Stimulated activated CD4-positive, alpha-beta T cell treated with anti-CD3 and anti-CD28 coated beads, Interleukin-4, amount 100 ng/mL, for 4 hours (primary cell): ENCODE measurements around the gene DIAPH2.
"Not testable (repeated sequence)": the region's sequence is repeated elsewhere in the genome, so short reads cannot be mapped to it uniquely, and the experiment has no call there.

Source experiments
- DNase-seq, 2 experiments: peaks; one replicate each; pipeline ENCODE4 v3.0.0-alpha.2; 2020

DIAPH2 gene

DNA sequence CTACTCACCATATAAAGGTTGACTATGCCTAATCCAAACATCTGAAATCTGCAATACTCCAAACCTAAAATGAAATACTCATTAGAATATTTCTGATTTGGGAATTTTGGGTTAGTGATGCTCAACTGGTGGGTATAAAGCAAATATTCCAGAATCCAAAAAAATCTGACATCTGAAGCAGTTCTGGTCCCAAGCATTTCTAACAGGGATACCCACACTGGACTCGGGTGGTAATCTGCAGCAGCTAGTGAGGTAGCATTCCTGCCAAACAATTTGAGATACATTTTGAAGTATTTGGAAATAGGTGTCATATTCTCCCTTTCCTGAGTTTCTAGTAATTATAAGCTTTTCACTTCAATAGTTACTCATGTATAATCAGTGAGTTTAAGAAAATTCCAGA, 149.5 kb downstream of the DIAPH2 start:
- DNase-seq = no peak

- DNase-seq = no peak
Observed at GRCh38 chrX:96835660-96836289, 151.1 kb downstream of the DIAPH2 start.

DNA sequence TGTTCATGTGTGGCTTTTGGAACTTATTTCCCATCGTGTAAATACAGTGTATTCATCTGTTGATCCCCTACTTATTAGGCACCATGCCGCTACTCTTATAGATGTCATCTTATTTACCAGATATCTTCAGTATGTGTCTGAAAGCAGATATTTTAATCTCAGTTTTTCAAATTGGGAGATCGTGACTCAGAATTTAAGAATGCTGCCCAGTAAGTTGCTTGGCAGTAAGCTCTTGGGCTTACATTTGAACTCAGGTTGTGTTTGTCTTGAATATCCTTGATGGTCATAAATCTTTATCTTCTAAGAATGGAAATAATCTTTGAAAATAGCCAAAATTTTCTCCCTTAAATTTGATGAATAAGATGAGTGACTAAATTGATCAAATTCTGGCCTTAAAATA, 153.2 kb downstream of the DIAPH2 start:
- no peak for DNase-seq

DNA sequence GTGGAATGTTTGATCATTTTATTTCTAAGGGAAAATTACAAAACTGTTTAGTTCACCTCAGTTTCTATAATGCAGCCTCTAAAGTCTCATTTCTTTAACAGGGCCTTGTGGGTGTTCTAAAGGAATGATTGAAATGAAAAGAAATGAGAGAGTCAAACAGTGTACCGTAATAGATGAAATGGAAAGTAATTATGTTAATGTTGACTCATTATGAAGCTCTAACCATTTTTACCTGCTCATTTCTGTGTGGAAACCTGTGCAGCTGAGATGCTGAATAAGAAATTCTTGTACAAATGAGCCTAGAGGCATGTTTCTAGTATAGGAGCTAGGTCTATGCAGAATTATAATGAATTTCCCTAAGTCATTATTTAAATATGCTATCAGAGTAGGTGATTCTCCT, 153.9 kb downstream of the DIAPH2 start:
- DNase-seq = no peak

DNA sequence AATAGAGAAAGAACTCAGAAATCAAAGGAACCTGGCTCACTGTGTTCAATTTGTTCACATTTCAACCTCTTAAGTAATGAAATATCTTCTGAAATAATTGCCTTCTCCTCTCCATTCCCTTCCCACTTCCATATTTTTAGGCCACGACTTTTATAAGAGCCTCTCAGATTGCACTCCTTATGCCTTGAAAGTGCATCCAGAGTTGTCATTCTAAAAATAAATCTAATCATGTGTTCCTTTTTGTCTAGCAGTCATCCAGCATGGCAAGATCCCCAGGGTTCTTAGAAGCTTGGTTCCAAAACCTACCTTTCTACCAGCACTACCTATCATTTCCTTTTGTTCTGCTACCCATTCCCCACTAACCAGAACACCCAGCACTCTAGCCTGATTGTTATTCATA, 156.7 kb downstream of the DIAPH2 start:
- no peak for DNase-seq

GRCh38 chrX:96841866-96842265, 157.2 kb downstream of the DIAPH2 start:
- DNase-seq = not testable (repeated sequence)

DNA sequence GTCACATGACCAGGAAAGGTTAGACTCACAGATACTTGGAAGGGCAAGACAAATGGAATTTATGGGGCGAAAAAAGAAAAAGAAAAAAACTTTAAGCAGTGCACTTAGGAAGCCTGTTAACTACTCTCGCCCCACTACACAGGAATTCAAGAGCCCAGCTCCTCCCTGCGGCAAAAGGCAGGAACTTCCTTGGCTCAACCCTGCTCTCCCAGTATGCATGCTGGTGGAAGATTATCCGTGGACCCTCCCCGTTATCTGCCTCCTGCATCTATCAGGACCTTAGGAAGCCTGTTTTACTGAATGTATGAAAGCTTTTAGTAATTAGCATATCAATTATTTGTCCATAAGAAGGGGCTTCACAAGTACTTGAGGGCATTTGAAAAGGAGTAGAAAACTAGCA, 158.9 kb downstream of the DIAPH2 start:
- DNase-seq = no peak

- DNase-seq = no peak
Observed at GRCh38 chrX:96846841-96847240, 162.2 kb downstream of the DIAPH2 start.

DNA sequence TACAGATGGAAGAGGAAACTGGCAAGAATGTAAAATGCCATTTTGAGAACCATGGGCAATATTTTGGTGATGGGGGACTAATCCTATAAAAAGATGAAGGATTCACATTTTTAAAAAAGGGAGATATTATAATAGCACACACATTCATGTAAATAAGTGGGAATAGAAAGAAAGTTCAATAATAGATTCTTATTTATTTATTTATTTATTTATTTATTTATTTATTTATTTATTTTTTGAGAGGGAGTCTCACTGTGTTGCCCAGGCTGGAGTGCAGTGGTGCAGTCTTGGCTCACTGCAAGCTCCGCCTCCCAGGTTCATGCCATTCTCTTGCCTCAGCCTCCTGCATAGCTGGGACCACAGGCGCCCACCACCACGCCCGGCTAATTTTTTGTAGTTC, 174.8 kb downstream of the DIAPH2 start:
- DNase-seq = not testable (repeated sequence)

- no peak for DNase-seq
Observed at GRCh38 chrX:96861218-96861617, 176.6 kb downstream of the DIAPH2 start.

DNA sequence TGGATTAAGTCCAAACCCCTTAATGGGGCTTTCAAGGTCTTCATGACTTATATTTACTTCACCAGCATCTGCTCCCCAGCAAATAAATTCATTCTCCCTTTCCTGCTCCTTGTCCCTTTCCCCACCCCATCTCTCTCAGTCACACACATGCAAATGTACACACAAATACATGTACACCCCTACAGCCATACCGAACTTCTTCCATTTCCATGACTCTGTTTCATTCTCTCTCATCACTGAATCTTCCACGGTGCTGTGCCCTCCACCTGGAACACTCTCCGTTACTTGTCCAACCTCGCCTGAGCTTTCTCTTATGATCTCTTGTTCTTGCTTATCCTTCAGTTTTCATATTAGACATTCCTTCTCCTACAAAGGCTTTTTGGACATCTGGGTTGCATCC, 177.0 kb downstream of the DIAPH2 start:
- DNase-seq = no peak

DNA sequence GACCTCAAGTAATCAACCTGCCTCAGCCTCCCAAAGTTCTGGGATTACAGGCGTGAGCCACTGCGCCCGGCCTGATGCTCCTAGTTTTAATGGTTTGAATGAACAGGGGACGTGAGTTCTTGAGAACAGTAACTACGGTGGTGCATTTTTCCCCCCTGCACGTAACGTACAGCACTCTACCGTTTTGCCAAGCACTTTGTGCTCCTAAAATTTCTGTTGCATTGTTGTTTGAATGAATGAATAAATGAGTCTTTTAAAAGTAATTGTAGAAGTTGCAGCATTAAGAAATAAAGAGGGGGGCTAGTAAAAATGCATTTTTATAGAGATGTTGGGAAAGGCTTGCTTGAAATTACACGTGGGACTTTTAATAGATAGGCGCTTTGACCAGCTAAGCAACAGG, 199.0 kb downstream of the DIAPH2 start, which contains the start of gene RPA4:
RPA4 (plus strand) TSS at position 301 of the 400 bp plus-strand sequence. CDS start 403 bp downstream, outside the sequence.
- no peak for DNase-seq

GRCh38 chrX:96884027-96884426, 199.4 kb downstream of the DIAPH2 start:
- DNase-seq = no peak

- no peak for DNase-seq
Observed at GRCh38 chrX:96889726-96890125, 205.1 kb downstream of the DIAPH2 start.

- no peak for DNase-seq
Observed at GRCh38 chrX:96906741-96907140, 222.1 kb downstream of the DIAPH2 start.

GRCh38 chrX:96907516-96908272, 223.1 kb downstream of the DIAPH2 start:
- DNase-seq = no peak

DNA sequence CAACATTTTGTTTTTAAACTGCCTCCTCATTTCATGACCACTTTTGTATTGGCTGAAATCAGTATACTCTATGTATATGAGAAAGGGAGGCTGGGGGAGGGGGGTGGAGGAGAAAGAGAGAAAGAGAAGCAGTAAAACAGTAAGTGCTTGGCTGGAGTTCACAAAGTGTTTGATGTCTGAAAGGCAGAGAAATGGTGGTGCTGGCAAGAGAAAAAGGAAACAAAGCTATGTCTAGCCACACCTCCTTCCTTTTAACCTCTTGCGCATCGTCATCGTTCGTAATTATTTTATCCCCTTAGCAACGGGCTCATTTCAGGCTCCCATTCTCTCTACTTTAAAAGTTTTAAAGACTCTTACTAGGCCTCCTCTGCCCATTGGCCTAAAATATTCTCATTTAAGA, 224.6 kb downstream of the DIAPH2 start:
- DNase-seq = no peak

GRCh38 chrX:96918864-96919263, 234.2 kb downstream of the DIAPH2 start:
- no peak for DNase-seq

GRCh38 chrX:96919672-96920071, 235.0 kb downstream of the DIAPH2 start:
- DNase-seq = no peak

DNA sequence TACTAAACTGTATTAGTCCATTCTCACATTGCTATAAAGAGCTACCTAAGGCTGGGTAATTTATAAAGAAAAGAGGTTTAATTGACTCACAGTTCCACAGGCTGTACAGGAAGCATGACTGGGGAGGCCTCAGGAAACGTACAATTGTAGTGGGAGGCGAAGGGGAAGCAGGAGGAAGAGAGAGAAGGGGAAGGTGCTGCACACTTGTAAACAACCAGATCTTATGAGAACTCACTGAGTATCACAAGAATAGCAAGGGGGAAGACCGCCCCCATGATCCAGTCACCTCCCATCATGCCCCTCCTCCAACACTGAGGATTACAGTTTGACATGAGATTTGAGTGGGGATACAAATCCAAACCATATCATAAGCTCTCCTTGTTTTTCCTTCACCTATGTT, 239.9 kb downstream of the DIAPH2 start:
- no peak for DNase-seq

DNA sequence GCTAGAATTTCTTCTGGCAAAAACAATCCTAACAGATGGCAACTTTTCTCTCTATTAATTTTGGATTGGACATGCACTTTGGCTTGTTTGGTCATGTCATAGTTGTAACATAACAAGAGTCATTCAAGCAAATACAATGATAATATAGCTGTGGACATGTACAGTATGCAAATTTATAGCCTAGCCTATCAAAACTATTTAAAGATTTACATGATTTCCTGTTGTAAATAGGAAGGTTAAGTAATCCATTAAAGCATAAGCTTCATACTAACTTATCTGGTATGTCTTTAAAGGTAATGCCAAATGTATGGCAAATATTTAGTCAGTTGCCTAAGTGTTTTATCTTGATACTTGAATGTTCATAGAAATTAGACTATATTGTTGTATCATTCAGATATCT, 244.4 kb downstream of the DIAPH2 start:
- no peak for DNase-seq

GRCh38 chrX:96957718-96958117, 273.1 kb downstream of the DIAPH2 start:
- DNase-seq = no peak

GRCh38 chrX:96971812-96972211, 287.2 kb downstream of the DIAPH2 start:
- no peak for DNase-seq

- DNase-seq = no peak
Observed at GRCh38 chrX:96978906-96979305, 294.3 kb downstream of the DIAPH2 start.

DNA sequence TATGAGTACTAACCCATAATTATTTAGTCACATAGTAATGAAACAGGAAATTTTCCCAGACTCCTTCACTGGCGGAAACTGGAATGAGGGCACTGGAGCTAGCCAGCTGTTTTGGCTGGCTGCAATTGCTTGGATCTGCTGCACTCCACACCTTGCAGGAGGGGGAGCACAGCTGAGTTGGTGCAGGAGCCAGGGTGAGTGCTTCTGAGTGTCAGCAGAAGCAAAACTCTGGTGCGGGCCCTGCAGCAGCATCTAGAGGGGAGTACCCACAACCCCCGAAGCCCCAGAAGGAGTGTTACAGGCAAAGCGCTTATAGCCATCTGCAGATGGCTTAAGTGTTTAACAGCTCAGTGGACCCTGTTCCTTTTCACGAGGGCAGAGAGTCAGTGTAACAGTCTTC, 295.1 kb downstream of the DIAPH2 start:
- DNase-seq = no peak
